SK-N-SH (cell line): ENCODE results near the gene P2RY1. TPM values are rescaled to one million over a fixed set of nuclear protein-coding genes. Genes with fewer than 3 reads are reported as not detected.

Experiments used
- CTCF ChIA-PET: fragments of 300-600, 350-600 bp; formaldehyde crosslinking; extraction: SDS; loops from one replicate; lab custom pipeline; 2021; lab: Yijun Ruan, JAX
- POLR2A ChIA-PET: fragments of 350-600 bp; sonication (Branson Sonifier 250); formaldehyde crosslinking; extraction: SDS; loops from one replicate; lab custom pipeline; 2020; ENCODE audit warnings: antibody characterized with exemption, inconsistent platforms; lab: Yijun Ruan, JAX
- DNase-seq: peaks from one replicate; pipeline ENCODE4 v3.0.0; 2012
- H2AFZ ChIP-seq: fragments of 200-600 bp; sonication (generic); 2 replicates; pipeline ENCODE4 v1.8.1; 2016; ENCODE audit warnings: antibody characterized with exemption, mild to moderate bottlenecking, low read depth
- H3F3A ChIP-seq: fragments of 200-600 bp; sonication (generic); replicated peaks from 2 replicates; pipeline ENCODE3; 2016; ENCODE audit warnings: antibody characterized with exemption, mild to moderate bottlenecking; ENCODE audit not compliant: insufficient read depth
- H3K27ac ChIP-seq, 2 experiments: fragments of 200-500 bp in 1 of 2; fragments of 200-600 bp in 1 of 2; sonication (Bioruptor generic) in 1 of 2; sonication (generic), shearing (Covaris generic) in 1 of 2; 2 replicates each; pipeline versions ENCODE4 v1.5.1 to v1.6.1; 2014 to 2016; ENCODE audit warnings: low read depth in 2 of 2, inconsistent platforms in 1 of 2, low read length in 1 of 2, mild to moderate bottlenecking in 1 of 2, mixed read lengths in 1 of 2
- H3K27me3 ChIP-seq: fragments of 200-600 bp; sonication (generic), shearing (Covaris generic); 2 replicates; pipeline ENCODE4 v1.6.1; 2016; ENCODE audit warnings: mixed run types; ENCODE audit not compliant: insufficient read depth
- H3K36me3 ChIP-seq, 2 experiments: fragments of 200-500 bp in 1 of 2; fragments of 200-600 bp in 1 of 2; sonication (Bioruptor generic) in 1 of 2; sonication (generic) in 1 of 2; replicated peaks in 1 of 2; 2 replicates each; pipeline versions ENCODE3 to v1.5.1; 2014 to 2016; ENCODE audit warnings: low read length in 1 of 2, mild to moderate bottlenecking in 1 of 2; ENCODE audit not compliant: insufficient read depth in 2 of 2, control insufficient read depth in 1 of 2
- H3K4me1 ChIP-seq, 2 experiments: fragments of 200-500 bp in 1 of 2; fragments of 200-600 bp in 1 of 2; sonication (Bioruptor generic) in 1 of 2; sonication (generic), shearing (Covaris generic) in 1 of 2; 2 replicates each; pipeline versions ENCODE4 v1.5.1 to v1.6.1; 2014 to 2016; ENCODE audit warnings: low read depth in 1 of 2, low read length in 1 of 2, mixed run types in 1 of 2; ENCODE audit not compliant: insufficient read depth in 2 of 2, control insufficient read depth in 1 of 2
- H3K4me2 ChIP-seq: fragments of 200-600 bp; sonication (generic), shearing (Covaris generic); 2 replicates; pipeline ENCODE4 v1.6.1; 2017; ENCODE audit warnings: mixed run types
- H3K4me3 ChIP-seq, 2 experiments: fragments of 200-500 bp in 1 of 2; fragments of 200-600 bp in 1 of 2; sonication (Bioruptor generic) in 1 of 2; sonication (generic), shearing (Covaris generic) in 1 of 2; 2 replicates each; pipeline versions ENCODE4 v1.5.1 to v1.8.1; 2014 to 2016; ENCODE audit warnings: low read depth in 2 of 2, inconsistent platforms in 1 of 2, low read length in 1 of 2, mild to moderate bottlenecking in 1 of 2, mixed read lengths in 1 of 2, moderate library complexity in 1 of 2
- H3K79me2 ChIP-seq: fragments of 200-600 bp; sonication (generic); 2 replicates; pipeline ENCODE4 v1.8.1; 2017; ENCODE audit warnings: mild to moderate bottlenecking; ENCODE audit not compliant: insufficient read depth
- H3K9ac ChIP-seq: fragments of 200-600 bp; sonication (generic); 2 replicates; pipeline ENCODE4 v1.6.1; 2017; ENCODE audit warnings: mixed run types
- H3K9me2 ChIP-seq: fragments of 200-600 bp; sonication (generic); 2 replicates; pipeline ENCODE4 v1.6.1; 2017; ENCODE audit warnings: mixed run types
- H3K9me3 ChIP-seq: fragments of 200-600 bp; sonication (generic); 2 replicates; pipeline ENCODE4 v1.6.1; 2017; ENCODE audit warnings: mixed run types, mild to moderate bottlenecking, moderate library complexity
- H4K20me1 ChIP-seq: fragments of 200-600 bp; sonication (generic); 2 replicates; pipeline ENCODE4 v1.6.1; 2017; ENCODE audit warnings: mild to moderate bottlenecking, mixed run types; ENCODE audit not compliant: insufficient read depth
- FOXJ3 ChIP-seq: sonication (generic); formaldehyde crosslinking; IDR thresholded peaks from 2 replicates; pipeline ENCODE4 v1.5.1; 2020; ENCODE audit warnings: mild to moderate bottlenecking, missing genetic modification reagents
- JUND ChIP-seq: IDR thresholded peaks from 2 replicates; pipeline ENCODE4 v1.4.0; 2012
- POLR2AphosphoS5 ChIP-seq: IDR thresholded peaks from 2 replicates; pipeline ENCODE4 v1.6.1; 2012; ENCODE audit warnings: low read depth, low read length
- RFX5 ChIP-seq: IDR thresholded peaks from 2 replicates; pipeline ENCODE4 v1.6.1; 2012; ENCODE audit warnings: mild to moderate bottlenecking, improper control_type of control experiment, low read length
- SMC3 ChIP-seq: IDR thresholded peaks from 2 replicates; pipeline ENCODE4 v1.6.1; 2012; ENCODE audit warnings: low read depth, low read length, improper control_type of control experiment
- TAF1 ChIP-seq: IDR thresholded peaks from 2 replicates; pipeline ENCODE4 v1.6.1; 2012; ENCODE audit warnings: low read depth, mild to moderate bottlenecking, low read length, moderate library complexity, borderline replicate concordance
- TEAD4 ChIP-seq: IDR thresholded peaks from 2 replicates; pipeline ENCODE4 v1.4.0; 2012; ENCODE audit warnings: mild to moderate bottlenecking, borderline replicate concordance; ENCODE audit not compliant: insufficient read depth
- USF1 ChIP-seq: IDR thresholded peaks from 2 replicates; pipeline ENCODE4 v1.4.0; 2012; ENCODE audit warnings: low read depth, borderline replicate concordance
- USF2 ChIP-seq: fragments of 150-350 bp; IDR thresholded peaks from 2 replicates; pipeline ENCODE4 v1.6.1; 2017; ENCODE audit warnings: antibody characterized with exemption, low read length, low read depth, borderline replicate concordance
- WGBS: methylation state at CpG from one replicate; pipeline ENCODE4 v1.1.6; 2017; ENCODE audit warnings: low lambda C conversion rate; 5-methylcytosine and 5-hydroxymethylcytosine counted together
- polyA plus RNA-seq, 3 experiments: library from polyadenylated mRNA; depleted of rRNA; stranded (reverse); fragments of >200 nt; gene quantifications; 2 replicates each; pipeline ENCODE4 v1.2.3, GENCODE V29; 2012
- TF ChIP-seq, protein P1 (sequence below): IDR thresholded peaks from 2 replicates; pipeline ENCODE4 v1.6.1; 2012; ENCODE audit warnings: mild to moderate bottlenecking, low read depth, low read length, moderate library complexity

The P2RY1 gene
- not detected in 2 replicates for polyA plus RNA-seq (2012; rRNA removed)
- under 0.01 TPM in 1 of 2 replicates, not detected in the other for polyA plus RNA-seq (2012; cell fraction: cytosol; rRNA removed)
- not detected in 2 replicates for polyA plus RNA-seq (2012; cell fraction: nucleus; rRNA removed)

DNA sequence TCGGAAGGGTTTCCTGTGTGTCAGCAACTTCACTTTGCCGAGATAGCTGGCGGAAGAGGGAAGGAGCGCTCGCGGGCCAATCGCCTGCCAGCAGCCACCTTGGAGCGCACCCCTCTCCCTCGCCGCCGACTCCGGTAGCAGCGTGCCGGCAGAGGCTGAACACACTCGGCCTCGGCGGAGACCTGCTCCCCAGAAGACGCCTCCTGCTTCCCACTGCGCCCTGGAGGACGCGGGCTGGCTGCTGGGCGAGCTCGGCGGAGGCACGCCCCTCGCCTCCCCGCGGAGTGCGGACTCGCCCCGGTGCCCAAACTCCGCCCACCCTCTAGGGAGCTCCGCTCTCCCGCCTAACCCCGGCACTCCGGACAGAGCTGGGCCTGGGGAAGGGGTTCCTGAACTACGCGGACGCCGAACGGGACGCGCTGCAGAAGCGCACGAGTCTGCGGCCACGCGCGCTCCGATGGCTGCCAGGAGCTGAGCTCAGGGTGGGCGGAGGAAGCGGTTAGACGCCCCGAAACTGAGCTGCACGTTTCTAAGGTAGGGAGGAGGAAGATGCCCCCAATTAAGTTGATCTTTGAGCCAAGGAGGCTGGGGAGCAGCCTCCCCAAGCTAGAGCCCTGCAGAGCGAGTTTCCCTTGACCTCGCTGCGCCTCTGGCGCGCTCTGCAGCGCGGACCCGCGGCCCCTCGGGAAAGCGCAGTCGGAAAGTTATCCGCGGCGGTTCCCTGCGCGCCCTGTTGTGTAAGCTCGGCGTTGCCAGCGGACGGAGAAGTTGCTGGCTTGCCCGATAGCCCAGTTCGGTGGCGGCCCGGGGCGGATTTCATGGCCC, at the start of gene P2RY1:
P2RY1 (plus strand) TSS at position 356 of the 825 bp plus-strand sequence. CDS start 652 bp downstream, outside the sequence.
- Histone ChIP-seq H3K4me1 (peaks cover 0 to 8% of the 10 kb centered on the region in 2 experiments; a peak in 1 of 4 replicates), H3K4me2 (peak within 1 kb of the TSS; percentile 74), H3K9me3 (no peaks in the 10 kb centered on the region), H3K36me3 (no peaks in the 10 kb centered on the region), H4K20me1 (no peaks in the 10 kb centered on the region), H3K79me2 (no peaks in the 10 kb centered on the region), H3K9ac (no peak within 1 kb of the TSS), H3K27ac (no peak within 1 kb of the TSS), H3K27me3 (peaks cover 47% of the 10 kb centered on the region; the same call in 1 of the 2 replicates), H3F3A (no peaks in the 10 kb centered on the region), H3K9me2 (no peaks in the 10 kb centered on the region), H2AFZ (peak within 1 kb of the TSS; percentile 56; the same call in 1 of the 2 replicates), H3K4me3 (peak within 1 kb of the TSS; percentile 42 to 48)
- 2% methylated on average over 24 of the region's 81 CpGs for WGBS
- TF ChIP-seq FOXJ3 (CRISPR knock-in tag): no peak
- no peak for TF ChIP-seq TEAD4
- TF ChIP-seq POLR2AphosphoS5: no peak
- no peak for TF ChIP-seq RFX5
- TF ChIP-seq TAF1: no peak
- no peak for TF ChIP-seq USF2
- no peak for TF ChIP-seq SMC3
- TF ChIP-seq USF1: no peak
- TF ChIP-seq JUND: no peak
- TF ChIP-seq, protein P1, sequence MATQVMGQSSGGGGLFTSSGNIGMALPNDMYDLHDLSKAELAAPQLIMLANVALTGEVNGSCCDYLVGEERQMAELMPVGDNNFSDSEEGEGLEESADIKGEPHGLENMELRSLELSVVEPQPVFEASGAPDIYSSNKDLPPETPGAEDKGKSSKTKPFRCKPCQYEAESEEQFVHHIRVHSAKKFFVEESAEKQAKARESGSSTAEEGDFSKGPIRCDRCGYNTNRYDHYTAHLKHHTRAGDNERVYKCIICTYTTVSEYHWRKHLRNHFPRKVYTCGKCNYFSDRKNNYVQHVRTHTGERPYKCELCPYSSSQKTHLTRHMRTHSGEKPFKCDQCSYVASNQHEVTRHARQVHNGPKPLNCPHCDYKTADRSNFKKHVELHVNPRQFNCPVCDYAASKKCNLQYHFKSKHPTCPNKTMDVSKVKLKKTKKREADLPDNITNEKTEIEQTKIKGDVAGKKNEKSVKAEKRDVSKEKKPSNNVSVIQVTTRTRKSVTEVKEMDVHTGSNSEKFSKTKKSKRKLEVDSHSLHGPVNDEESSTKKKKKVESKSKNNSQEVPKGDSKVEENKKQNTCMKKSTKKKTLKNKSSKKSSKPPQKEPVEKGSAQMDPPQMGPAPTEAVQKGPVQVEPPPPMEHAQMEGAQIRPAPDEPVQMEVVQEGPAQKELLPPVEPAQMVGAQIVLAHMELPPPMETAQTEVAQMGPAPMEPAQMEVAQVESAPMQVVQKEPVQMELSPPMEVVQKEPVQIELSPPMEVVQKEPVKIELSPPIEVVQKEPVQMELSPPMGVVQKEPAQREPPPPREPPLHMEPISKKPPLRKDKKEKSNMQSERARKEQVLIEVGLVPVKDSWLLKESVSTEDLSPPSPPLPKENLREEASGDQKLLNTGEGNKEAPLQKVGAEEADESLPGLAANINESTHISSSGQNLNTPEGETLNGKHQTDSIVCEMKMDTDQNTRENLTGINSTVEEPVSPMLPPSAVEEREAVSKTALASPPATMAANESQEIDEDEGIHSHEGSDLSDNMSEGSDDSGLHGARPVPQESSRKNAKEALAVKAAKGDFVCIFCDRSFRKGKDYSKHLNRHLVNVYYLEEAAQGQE: no peak
- POLR2A ChIA-PET: no interaction called here
- CTCF ChIA-PET: interaction anchor here (1.3 to 1.4 kb wide), 2 partner anchors 11 to 387 kb away, joined by 3 to 4 read pairs; no protein-coding TSS in a partner anchor
- DNase-seq: peak; percentile 70
